Natural killer cell (primary cell): ENCODE results near the gene MAP7D2. TPM values are rescaled to one million over a fixed set of nuclear protein-coding genes. Genes with fewer than 3 reads are reported as not detected.

ENCODE experiments used
- ATAC-seq, 3 donors: fragments of 150-1000 bp in 2 of 3; fragments of 200-7000 bp in 1 of 3; cut with Tn5 transposase; 1 replicate in 1 of 3; 2 replicates in 2 of 3; pipeline ENCODE4 v1.10.0; 2021; ENCODE audit warnings: mild to moderate bottlenecking in 2 of 3, moderate library complexity in 2 of 3
- DNase-seq, 2 donors: peaks; one replicate each; pipeline versions ENCODE4 v3.0.0 to v3.0.0-alpha.2; 2013 to 2021; ENCODE audit warnings: mixed read lengths in 1 of 2
- H3K27ac ChIP-seq: one replicate; pipeline ENCODE4 v1.5.1; 2013; ENCODE audit warnings: mild to moderate bottlenecking, low read length
- H3K27me3 ChIP-seq: one replicate; pipeline ENCODE4 v1.6.1; 2013; ENCODE audit warnings: low read length; ENCODE audit not compliant: control insufficient read depth, insufficient read depth
- H3K36me3 ChIP-seq: one replicate; pipeline ENCODE4 v1.6.1; 2013; ENCODE audit warnings: low read length; ENCODE audit not compliant: control insufficient read depth, insufficient read depth
- H3K4me1 ChIP-seq: one replicate; pipeline ENCODE4 v1.6.1; 2013; ENCODE audit warnings: low read length; ENCODE audit not compliant: control insufficient read depth, insufficient read depth
- H3K4me3 ChIP-seq: one replicate; pipeline ENCODE4 v1.5.1; 2013; ENCODE audit warnings: low read length
- H3K9me3 ChIP-seq: one replicate; pipeline ENCODE4 v1.6.1; 2013; ENCODE audit warnings: low read length; ENCODE audit not compliant: control insufficient read depth, insufficient read depth
- H3K27ac Mint-ChIP-seq, 2 donors: one replicate each; pipeline ENCODE4 v1.8.0; 2022; ENCODE audit warnings: mild to moderate bottlenecking in 2 of 2, mixed read lengths in 2 of 2, moderate library complexity in 1 of 2
- H3K27me3 Mint-ChIP-seq, 2 donors: one replicate each; pipeline ENCODE4 v1.8.0; 2022; ENCODE audit warnings: low read depth in 2 of 2, mixed read lengths in 2 of 2
- H3K36me3 Mint-ChIP-seq: one replicate; pipeline ENCODE4 v1.8.0; 2022; ENCODE audit warnings: mixed read lengths
- H3K4me1 Mint-ChIP-seq, 2 donors: one replicate each; pipeline ENCODE4 v1.8.0; 2022; ENCODE audit warnings: mixed read lengths in 2 of 2
- H3K4me3 Mint-ChIP-seq: one replicate; pipeline ENCODE4 v1.8.0; 2022; ENCODE audit warnings: mild to moderate bottlenecking, moderate library complexity, mixed read lengths
- H3K9me3 Mint-ChIP-seq, 2 donors: one replicate each; pipeline ENCODE4 v1.8.0; 2022; ENCODE audit warnings: mixed read lengths in 2 of 2
- WGBS: methylation state at CpG from one replicate; pipeline ENCODE4 v1.1.7; 2013; ENCODE audit warnings: missing lambda C conversion rate; ENCODE audit not compliant: insufficient coverage; 5-methylcytosine and 5-hydroxymethylcytosine counted together
- intact Hi-C: fragments of 100-400 bp; cut with micrococcal nuclease; formaldehyde crosslinking; loops from one replicate; pipeline ENCODE4 v1.14.2; 2022
- total RNA-seq, 4 donors: library from RNA; stranded (reverse); fragments of 120-200 nt in 1 of 4; gene quantifications; one replicate each; pipeline versions ENCODE4 v1.2.3 to v1.2.4, GENCODE V29; 2013 to 2022
- TF ChIP-seq, protein P1 (sequence below): fragments of 200-600 bp; IDR thresholded peaks from one replicate; pipeline ENCODE4 v1.8.0; 2022; ENCODE audit warnings: antibody characterized with exemption

The MAP7D2 gene
- total RNA-seq, 3 donors from 2014 or later (not counting 1 experiment from before 2014, with no cell fraction given) = 0.09 to 1.5 TPM; not detected in 1

DNA sequence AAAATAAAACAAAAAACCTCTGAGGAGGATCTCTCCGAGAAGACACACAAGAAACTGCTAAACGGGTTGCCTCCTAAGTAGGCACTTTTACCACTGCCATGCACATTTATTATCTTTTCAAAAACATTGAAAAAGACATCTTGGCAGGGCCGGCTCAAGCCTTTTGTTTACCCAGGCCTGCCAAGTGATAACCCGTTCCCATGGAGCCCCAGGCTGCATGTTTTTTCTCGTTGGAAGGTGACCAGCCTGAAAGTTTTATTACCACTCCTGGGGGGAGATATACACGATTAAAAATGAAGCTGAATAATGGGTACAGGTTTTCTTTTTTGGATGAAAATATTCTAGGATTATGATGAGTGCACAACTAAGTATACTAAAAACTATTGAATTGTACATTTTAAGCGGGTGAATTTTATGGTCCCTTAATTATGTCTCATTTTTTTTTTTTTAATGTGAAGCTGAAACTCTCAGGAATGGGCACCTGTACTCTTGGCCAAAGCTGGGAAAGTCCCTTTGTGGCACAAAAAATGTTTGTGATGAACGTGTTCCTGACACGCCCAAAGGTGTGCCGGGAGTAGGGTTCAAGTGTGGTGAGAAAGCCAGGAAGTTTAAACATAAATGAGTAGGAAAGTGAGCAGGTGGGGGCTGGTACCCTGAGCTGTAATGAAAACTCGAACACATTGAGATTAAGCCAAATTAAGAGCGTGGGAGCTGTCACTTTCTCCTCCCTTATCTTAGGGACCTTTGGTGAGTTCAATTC is 1.5 kb upstream of the MAP7D2 start:
- WGBS = 80% methylated on average over 10 of the region's 12 CpGs
- TF ChIP-seq, protein P1, sequence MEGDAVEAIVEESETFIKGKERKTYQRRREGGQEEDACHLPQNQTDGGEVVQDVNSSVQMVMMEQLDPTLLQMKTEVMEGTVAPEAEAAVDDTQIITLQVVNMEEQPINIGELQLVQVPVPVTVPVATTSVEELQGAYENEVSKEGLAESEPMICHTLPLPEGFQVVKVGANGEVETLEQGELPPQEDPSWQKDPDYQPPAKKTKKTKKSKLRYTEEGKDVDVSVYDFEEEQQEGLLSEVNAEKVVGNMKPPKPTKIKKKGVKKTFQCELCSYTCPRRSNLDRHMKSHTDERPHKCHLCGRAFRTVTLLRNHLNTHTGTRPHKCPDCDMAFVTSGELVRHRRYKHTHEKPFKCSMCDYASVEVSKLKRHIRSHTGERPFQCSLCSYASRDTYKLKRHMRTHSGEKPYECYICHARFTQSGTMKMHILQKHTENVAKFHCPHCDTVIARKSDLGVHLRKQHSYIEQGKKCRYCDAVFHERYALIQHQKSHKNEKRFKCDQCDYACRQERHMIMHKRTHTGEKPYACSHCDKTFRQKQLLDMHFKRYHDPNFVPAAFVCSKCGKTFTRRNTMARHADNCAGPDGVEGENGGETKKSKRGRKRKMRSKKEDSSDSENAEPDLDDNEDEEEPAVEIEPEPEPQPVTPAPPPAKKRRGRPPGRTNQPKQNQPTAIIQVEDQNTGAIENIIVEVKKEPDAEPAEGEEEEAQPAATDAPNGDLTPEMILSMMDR = no peak

DNA sequence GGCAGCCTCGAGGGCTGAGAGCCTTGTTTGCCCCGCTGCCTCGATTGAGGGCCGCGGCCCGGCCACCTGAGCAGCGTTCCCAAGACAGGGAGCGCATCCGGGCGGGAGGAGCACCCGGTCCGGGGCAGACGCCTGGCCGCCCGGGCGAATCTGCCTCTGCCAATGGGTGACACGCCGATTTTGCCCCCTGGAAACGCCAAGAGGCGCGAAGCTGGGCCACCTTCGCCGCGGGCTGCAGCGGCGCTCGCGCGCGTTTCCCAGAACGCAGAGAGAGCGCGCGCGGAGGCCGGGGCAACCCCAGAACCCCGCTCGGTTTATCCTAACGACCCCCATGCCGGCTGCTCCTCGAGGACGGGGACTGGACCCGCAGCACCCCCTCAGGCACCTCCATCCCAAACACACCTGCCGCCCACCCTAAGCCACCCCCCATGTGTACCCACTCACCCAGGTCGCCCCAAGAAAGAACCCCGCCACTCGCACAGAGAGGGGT is 575 bp downstream of the MAP7D2 start:
- intact Hi-C loops = no loop called here
- H3K9me3 ChIP-seq = no peaks in the 10 kb centered on the region
- H3K4me3 ChIP-seq = no peak overlapping the region
- H3K36me3 ChIP-seq = no peaks in the 10 kb centered on the region
- DNase-seq = no peak
- H3K4me1 ChIP-seq = peaks cover 4% of the 10 kb centered on the region
- H3K27ac Mint-ChIP-seq = no peak overlapping the region
- TF ChIP-seq, protein P1 = no peak
- H3K27me3 Mint-ChIP-seq = peaks cover 14 to 19% of the 10 kb centered on the region in 2 donors
- WGBS = 22% methylated on average over 47 of the region's 47 CpGs
- peaks cover 2% of the 10 kb centered on the region for H3K27me3 ChIP-seq
- no peak overlapping the region for H3K27ac ChIP-seq
- H3K4me1 Mint-ChIP-seq = peaks cover 0 to 5% of the 10 kb centered on the region in 2 donors
- H3K36me3 Mint-ChIP-seq = no peaks in the 10 kb centered on the region
- no peaks in the 10 kb centered on the region for H3K9me3 Mint-ChIP-seq
- ATAC-seq = no peak
- H3K4me3 Mint-ChIP-seq = no peak overlapping the region

More for the DNA sequence above, 1.5 kb upstream of the MAP7D2 start:
- no peak overlapping the region for H3K4me3 ChIP-seq
- ATAC-seq = no peak
- Mint-ChIP-seq H3K27me3 (peaks cover 14 to 19% of the 10 kb centered on the region in 2 donors), H3K4me1 (peaks cover 0 to 5% of the 10 kb centered on the region in 2 donors), H3K4me3 (no peak overlapping the region), H3K9me3 (no peaks in the 10 kb centered on the region), H3K36me3 (no peaks in the 10 kb centered on the region), H3K27ac (no peak overlapping the region)
- peaks cover 4% of the 10 kb centered on the region for H3K4me1 ChIP-seq
- no peak overlapping the region for H3K27ac ChIP-seq
- H3K36me3 ChIP-seq = no peaks in the 10 kb centered on the region
- DNase-seq = no peak
- H3K9me3 ChIP-seq = no peaks in the 10 kb centered on the region
- H3K27me3 ChIP-seq = peaks cover 2% of the 10 kb centered on the region
- intact Hi-C loops = no loop called here

DNA sequence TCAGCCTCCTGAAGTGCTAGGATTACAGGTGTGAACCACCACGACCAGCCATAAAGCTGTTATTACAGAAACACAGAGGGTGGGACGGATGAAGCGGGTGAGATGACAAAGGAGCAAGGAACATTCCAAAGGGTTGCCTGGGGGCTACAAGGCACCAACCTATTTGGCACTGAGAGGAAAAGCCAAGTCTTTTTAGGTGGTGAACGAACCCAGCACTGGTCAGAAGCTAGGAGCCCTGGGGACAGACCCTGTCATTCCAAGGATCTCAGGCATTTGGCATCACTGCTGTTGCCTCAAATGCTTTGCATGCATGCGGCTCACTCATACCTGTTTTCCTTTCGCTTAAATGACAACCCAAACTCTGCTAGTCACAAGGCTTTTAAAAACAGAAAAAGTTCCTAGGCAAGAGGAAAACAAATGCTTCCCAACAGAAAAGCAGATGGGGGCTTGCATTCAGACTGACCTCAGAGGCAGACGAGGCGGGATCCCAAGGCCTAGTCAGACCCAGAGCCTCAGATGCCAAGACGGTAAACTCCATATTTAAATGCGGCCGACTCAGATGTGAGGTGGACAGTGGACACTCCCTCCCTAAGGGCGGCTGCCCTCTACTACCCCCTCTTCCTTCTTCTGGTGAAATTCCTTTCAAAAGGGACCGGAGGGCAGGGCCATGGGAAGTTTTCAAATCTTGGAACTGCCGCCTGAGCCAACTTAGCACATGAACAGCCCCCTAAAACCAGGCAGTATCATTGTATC is 4.5 kb downstream of the MAP7D2 start:
- DNase-seq = no peak
- H3K27me3 ChIP-seq = peaks cover 2% of the 10 kb centered on the region
- no peak overlapping the region for H3K4me3 ChIP-seq
- Mint-ChIP-seq H3K27me3 (peaks cover 14 to 19% of the 10 kb centered on the region in 2 donors), H3K9me3 (no peaks in the 10 kb centered on the region), H3K36me3 (no peaks in the 10 kb centered on the region), H3K27ac (no peak overlapping the region), H3K4me1 (no peaks in the 10 kb centered on the region), H3K4me3 (no peak overlapping the region)
- no peak overlapping the region for H3K27ac ChIP-seq
- TF ChIP-seq, protein P1 = no peak
- peaks cover 4% of the 10 kb centered on the region for H3K4me1 ChIP-seq
- intact Hi-C loops = no loop called here
- WGBS = 91% methylated on average over 14 of the region's 14 CpGs
- no peaks in the 10 kb centered on the region for H3K9me3 ChIP-seq
- no peaks in the 10 kb centered on the region for H3K36me3 ChIP-seq
- ATAC-seq = no peak
